ENCODE measurements around the gene CAPN10.

DNA sequence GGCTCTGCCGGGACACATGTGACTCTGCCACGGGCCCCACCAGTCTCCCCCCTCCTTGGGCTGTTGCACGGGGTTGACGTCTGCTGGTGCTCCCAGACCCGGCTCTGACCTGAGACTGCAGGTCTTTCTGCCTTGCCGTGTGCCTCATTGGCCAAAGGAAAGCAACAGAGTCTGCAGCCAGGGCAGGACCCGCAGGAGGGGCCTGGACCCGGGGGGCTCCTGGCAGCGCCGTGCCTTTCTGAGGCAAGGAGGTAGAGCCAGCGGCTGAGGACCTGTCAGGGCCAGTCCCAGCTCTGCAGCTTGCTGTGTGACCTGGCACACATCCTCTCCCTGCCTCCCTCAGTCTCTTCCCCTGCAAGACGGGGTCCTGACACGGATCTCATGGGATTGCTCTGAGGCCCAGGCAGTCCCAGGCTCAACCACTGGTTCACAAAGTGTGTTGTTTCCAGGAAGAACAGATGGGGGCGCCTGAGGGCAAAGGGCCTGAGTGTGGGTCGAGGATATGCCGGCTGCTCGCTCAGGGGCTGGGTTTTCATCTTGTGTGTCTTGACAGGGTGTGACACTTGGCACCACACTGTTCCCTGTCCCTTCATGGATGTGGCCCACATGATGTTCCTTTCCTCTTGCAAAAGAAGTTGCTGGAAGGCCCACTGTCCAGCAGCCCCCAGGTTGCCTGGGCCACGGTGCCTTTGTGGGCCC is 9.0 kb downstream of the CAPN10 start:
- no peak for TF ChIP-seq POLR2A (IDR thresholded peaks at IDR 0.05)
- TF ChIP-seq, protein P1, sequence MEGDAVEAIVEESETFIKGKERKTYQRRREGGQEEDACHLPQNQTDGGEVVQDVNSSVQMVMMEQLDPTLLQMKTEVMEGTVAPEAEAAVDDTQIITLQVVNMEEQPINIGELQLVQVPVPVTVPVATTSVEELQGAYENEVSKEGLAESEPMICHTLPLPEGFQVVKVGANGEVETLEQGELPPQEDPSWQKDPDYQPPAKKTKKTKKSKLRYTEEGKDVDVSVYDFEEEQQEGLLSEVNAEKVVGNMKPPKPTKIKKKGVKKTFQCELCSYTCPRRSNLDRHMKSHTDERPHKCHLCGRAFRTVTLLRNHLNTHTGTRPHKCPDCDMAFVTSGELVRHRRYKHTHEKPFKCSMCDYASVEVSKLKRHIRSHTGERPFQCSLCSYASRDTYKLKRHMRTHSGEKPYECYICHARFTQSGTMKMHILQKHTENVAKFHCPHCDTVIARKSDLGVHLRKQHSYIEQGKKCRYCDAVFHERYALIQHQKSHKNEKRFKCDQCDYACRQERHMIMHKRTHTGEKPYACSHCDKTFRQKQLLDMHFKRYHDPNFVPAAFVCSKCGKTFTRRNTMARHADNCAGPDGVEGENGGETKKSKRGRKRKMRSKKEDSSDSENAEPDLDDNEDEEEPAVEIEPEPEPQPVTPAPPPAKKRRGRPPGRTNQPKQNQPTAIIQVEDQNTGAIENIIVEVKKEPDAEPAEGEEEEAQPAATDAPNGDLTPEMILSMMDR (IDR thresholded peaks at IDR 0.05 in 4 of 5, conservative IDR thresholded peaks at IDR 0.05 in 1 of 5), result peak in 1 of 5 experiments; percentile 27
